Transverse colon (tissue), 4 donors: ENCODE measurements around the gene TSPAN8.

Experiments used
- CTCF ChIP-seq, 5 experiments: fragments of 200-600 bp in 3 of 5; fragments of 450-650 bp in 2 of 5; sonication (generic) in 3 of 5; IDR thresholded peaks; 1 replicate in 2 of 5; 2 replicates in 3 of 5; pipeline ENCODE4 v1.5.1; 2016 to 2017; ENCODE audit warnings: antibody characterized with exemption in 5 of 5, inconsistent platforms in 3 of 5, mild to moderate bottlenecking in 2 of 5, moderate library complexity in 1 of 5
- EP300 ChIP-seq: sonication (generic); formaldehyde crosslinking; IDR thresholded peaks from one replicate; pipeline ENCODE4 v1.6.1; 2017; ENCODE audit warnings: antibody characterized with exemption, low read depth
- POLR2A ChIP-seq: fragments of 450-650 bp; IDR thresholded peaks from one replicate; pipeline ENCODE4 v1.6.1; 2016; ENCODE audit warnings: antibody characterized with exemption, mild to moderate bottlenecking, moderate library complexity
- POLR2AphosphoS5 ChIP-seq, 3 donors: sonication (generic); formaldehyde crosslinking; IDR thresholded peaks; one replicate each; pipeline ENCODE4 v1.6.1; 2016; ENCODE audit warnings: antibody characterized with exemption in 3 of 3

GRCh38 chr12:71174146-71174545 lies 16.3 kb upstream of the TSPAN8 start:
- no peak for TF ChIP-seq CTCF (IDR thresholded peaks at IDR 0.05)
- TF ChIP-seq POLR2A: no peak
- no peak for TF ChIP-seq EP300
- TF ChIP-seq POLR2AphosphoS5 (IDR thresholded peaks at IDR 0.05): no peak
